Common myeloid progenitor, CD34-positive (primary cell): Measurements from ENCODE around the gene METAP1.
A peak's percentile ranks its signal among the peaks of the same experiment; 100 is the strongest.
"Not testable (repeated sequence)": the region's sequence is repeated elsewhere in the genome, so short reads cannot be mapped to it uniquely, and the experiment has no call there.

ENCODE experiments used
- CTCF ChIA-PET: fragments of 350-600 bp; sonication (Branson Sonifier 250); formaldehyde crosslinking; loops from one replicate; lab custom pipeline; 2021; ENCODE audit warnings: antibody characterized with exemption; lab: Charles Lee
- POLR2A ChIA-PET: fragments of 350-600 bp; sonication (Branson Sonifier 250); formaldehyde crosslinking; loops from one replicate; lab custom pipeline; 2021; ENCODE audit warnings: antibody characterized with exemption; lab: Charles Lee
- DNase-seq, 3 donors: peaks; one replicate each; pipeline versions ENCODE4 v3.0.0 to v3.0.0-alpha.2; 2013
- H3K27ac ChIP-seq, 2 experiments: 1 replicate in 1 of 2; 2 replicates in 1 of 2; pipeline ENCODE4 v1.7.0; 2013; ENCODE audit warnings: inconsistent platforms in 2 of 2, low read length in 2 of 2, mild to moderate bottlenecking in 2 of 2, low read depth in 1 of 2, moderate library complexity in 1 of 2; ENCODE audit not compliant: severe bottlenecking in 2 of 2, insufficient read depth in 1 of 2, poor library complexity in 1 of 2
- H3K27me3 ChIP-seq, 5 experiments: replicated peaks in 2 of 5; 1 replicate in 3 of 5; 2 replicates in 2 of 5; pipeline versions ENCODE4 v1.6.1 to v1.7.0; 2013; ENCODE audit warnings: low read length in 4 of 5, mild to moderate bottlenecking in 2 of 5, moderate library complexity in 2 of 5, inconsistent platforms in 1 of 5; ENCODE audit not compliant: insufficient read depth in 5 of 5, control insufficient read depth in 4 of 5
- H3K36me3 ChIP-seq, 4 experiments: 1 replicate in 2 of 4; 2 replicates in 2 of 4; pipeline versions ENCODE4 v1.6.1 to v1.7.0; 2013; ENCODE audit warnings: low read length in 3 of 4, control low read depth in 1 of 4, mild to moderate bottlenecking in 1 of 4; ENCODE audit not compliant: control insufficient read depth in 4 of 4, insufficient read depth in 4 of 4
- H3K4me1 ChIP-seq, 4 experiments: 1 replicate in 3 of 4; 2 replicates in 1 of 4; pipeline versions ENCODE4 v1.6.1 to v1.7.1; 2013; ENCODE audit warnings: low read length in 3 of 4, mild to moderate bottlenecking in 3 of 4, control low read depth in 1 of 4, inconsistent platforms in 1 of 4, moderate library complexity in 1 of 4; ENCODE audit not compliant: control insufficient read depth in 4 of 4, insufficient read depth in 4 of 4; ENCODE audit errors: control extremely low read depth in 1 of 4
- H3K4me3 ChIP-seq, 7 experiments: 1 replicate in 4 of 7; 2 replicates in 3 of 7; pipeline versions ENCODE4 v1.5.1 to v1.7.0; 2013; ENCODE audit warnings: mild to moderate bottlenecking in 7 of 7, low read length in 6 of 7, moderate library complexity in 6 of 7, inconsistent platforms in 2 of 7, low read depth in 2 of 7, control low read depth in 1 of 7; ENCODE audit not compliant: insufficient read depth in 4 of 7, control insufficient read depth in 1 of 7; ENCODE audit errors: extremely low read depth in 1 of 7
- H3K9me3 ChIP-seq, 5 experiments: 1 replicate in 4 of 5; 2 replicates in 1 of 5; pipeline versions ENCODE4 v1.6.1 to v1.7.1; 2013; ENCODE audit warnings: low read length in 4 of 5, mild to moderate bottlenecking in 2 of 5, inconsistent platforms in 1 of 5, low read depth in 1 of 5, moderate library complexity in 1 of 5; ENCODE audit not compliant: control insufficient read depth in 4 of 5, insufficient read depth in 2 of 5; ENCODE audit errors: control extremely low read depth in 1 of 5
- WGBS: methylation state at CpG from one replicate; pipeline ENCODE4 v1.1.5; 2013; ENCODE audit not compliant: insufficient coverage; 5-methylcytosine and 5-hydroxymethylcytosine counted together

Gene METAP1

DNA sequence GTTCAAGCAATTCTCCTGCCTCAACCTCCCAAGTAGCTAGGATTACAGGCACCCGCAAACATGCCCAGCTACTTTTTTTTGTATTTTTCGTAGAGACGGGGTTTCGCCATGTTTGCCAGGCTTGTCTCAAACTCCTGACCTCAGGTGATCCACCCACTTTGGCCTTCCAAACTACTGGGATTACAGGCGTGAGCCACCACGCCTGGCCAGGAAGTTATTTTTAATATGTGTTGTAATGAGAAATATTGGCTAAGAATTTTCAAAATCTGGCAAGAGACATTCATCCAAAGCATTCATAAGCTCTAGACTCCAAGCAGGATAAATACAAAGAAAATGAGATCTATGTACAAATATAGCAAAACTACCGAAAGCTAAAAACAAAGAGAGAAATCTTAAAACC is 18.0 kb upstream of the METAP1 start:
- WGBS = 100% methylated on average over 3 of the region's 7 CpGs
- Histone ChIP-seq H3K27me3 (no peaks in the 10 kb centered on the region), H3K4me3 (no peak overlapping the region), H3K36me3 (no peaks in the 10 kb centered on the region), H3K4me1 (no peaks in the 10 kb centered on the region), H3K9me3 (no peaks in the 10 kb centered on the region), H3K27ac (no peak overlapping the region)
- no peak for DNase-seq
- CTCF ChIA-PET = interaction anchor here (1.3 to 2.0 kb wide), 2 partner anchors 17 to 35 kb away, joined by 4 to 5 read pairs; no protein-coding TSS in a partner anchor
- POLR2A ChIA-PET = no interaction called here

DNA sequence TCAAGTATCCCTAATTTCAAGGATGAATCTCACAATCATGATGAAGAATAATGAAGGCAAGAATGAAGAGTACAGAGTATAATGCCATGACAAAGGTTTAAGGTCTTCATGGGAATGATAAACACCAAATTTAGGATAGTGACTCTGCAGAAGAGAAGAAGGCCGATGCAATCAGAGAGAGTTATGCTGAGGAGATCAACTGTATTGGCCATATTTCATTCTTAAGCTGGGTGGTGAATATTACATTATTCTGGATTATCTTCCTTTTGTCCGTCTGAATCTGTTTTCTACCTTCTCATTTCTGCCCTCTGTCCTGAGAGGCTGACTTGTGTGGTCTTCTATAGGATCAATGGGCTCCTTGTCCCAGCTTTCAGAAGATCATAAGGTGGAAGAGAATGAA is 7.8 kb upstream of the METAP1 start:
- ChIA-PET CTCF (no interaction called here), POLR2A (no interaction called here)
- WGBS = 100% methylated on average over 1 of the region's 2 CpGs

GRCh38 chr4:98992835-98993234 is 2.7 kb upstream of the METAP1 start:
- 100% methylated on average over 2 of the region's 2 CpGs for WGBS
- POLR2A ChIA-PET = not testable (repeated sequence)

More for the DNA sequence above, 7.8 kb upstream of the METAP1 start:
- Histone ChIP-seq H3K4me3 (no peak overlapping the region), H3K4me1 (no peaks in the 10 kb centered on the region), H3K27ac (no peak overlapping the region), H3K9me3 (peaks cover 0 to 3% (median 0%) of the 10 kb centered on the region in 5 experiments), H3K27me3 (no peaks in the 10 kb centered on the region), H3K36me3 (no peaks in the 10 kb centered on the region)
- DNase-seq = no peak

GRCh38 chr4:98993419-98994071 is 2.0 kb upstream of the METAP1 start:
- POLR2A ChIA-PET = no interaction called here
- WGBS = 95% methylated on average over 35 of the region's 39 CpGs
- H3K4me1 ChIP-seq = peaks cover 4 to 22% (median 10%) of the 10 kb centered on the region in 4 experiments
- no peaks in the 10 kb centered on the region for H3K9me3 ChIP-seq
- CTCF ChIA-PET = interaction anchor here (0.9 to 11.2 kb wide), 8 partner anchors 16 to 470 kb away, joined by 3 to 127 read pairs (median 4); no protein-coding TSS in a partner anchor
- no peak overlapping the region for H3K4me3 ChIP-seq
- no peaks in the 10 kb centered on the region for H3K27me3 ChIP-seq
- DNase-seq = no peak
- H3K36me3 ChIP-seq = no peaks in the 10 kb centered on the region
- no peak overlapping the region for H3K27ac ChIP-seq

More at GRCh38 chr4:98992835-98993234, 2.7 kb upstream of the METAP1 start:
- peaks cover 4 to 22% (median 10%) of the 10 kb centered on the region in 4 experiments for H3K4me1 ChIP-seq
- H3K4me3 ChIP-seq, DNase-seq, H3K27ac ChIP-seq, H3K36me3 ChIP-seq, H3K9me3 ChIP-seq, H3K27me3 ChIP-seq: not testable (repeated sequence)
- CTCF ChIA-PET = interaction anchor here (0.7 to 11.2 kb wide), 4 partner anchors 13 to 413 kb away, joined by 3 to 127 read pairs (median 4); no protein-coding TSS in a partner anchor

- Histone ChIP-seq H3K4me3 (peak overlapping the region; percentile 32 to 87 (median 72)), H3K27me3 (no peaks in the 10 kb centered on the region), H3K9me3 (no peaks in the 10 kb centered on the region), H3K36me3 (no peaks in the 10 kb centered on the region), H3K27ac (peak overlapping the region; percentile 67 to 86), H3K4me1 (peaks cover 4 to 22% (median 10%) of the 10 kb centered on the region in 4 experiments)
- POLR2A ChIA-PET = interaction anchor here (0.7 to 2.0 kb wide), 3 partner anchors 49 to 94 kb away, joined by 3 to 8 read pairs (median 4); partner anchors contain the start of genes ADH5 and EIF4E
- WGBS = 54% methylated on average over 10 of the region's 17 CpGs
- CTCF ChIA-PET = interaction anchor here (0.7 to 11.2 kb wide), 24 partner anchors 9 to 843 kb away, joined by 3 to 127 read pairs (median 4); no protein-coding TSS in a partner anchor
- no peak for DNase-seq
Observed at GRCh38 chr4:98994474-98995182, 893 bp upstream of the METAP1 start.

DNA sequence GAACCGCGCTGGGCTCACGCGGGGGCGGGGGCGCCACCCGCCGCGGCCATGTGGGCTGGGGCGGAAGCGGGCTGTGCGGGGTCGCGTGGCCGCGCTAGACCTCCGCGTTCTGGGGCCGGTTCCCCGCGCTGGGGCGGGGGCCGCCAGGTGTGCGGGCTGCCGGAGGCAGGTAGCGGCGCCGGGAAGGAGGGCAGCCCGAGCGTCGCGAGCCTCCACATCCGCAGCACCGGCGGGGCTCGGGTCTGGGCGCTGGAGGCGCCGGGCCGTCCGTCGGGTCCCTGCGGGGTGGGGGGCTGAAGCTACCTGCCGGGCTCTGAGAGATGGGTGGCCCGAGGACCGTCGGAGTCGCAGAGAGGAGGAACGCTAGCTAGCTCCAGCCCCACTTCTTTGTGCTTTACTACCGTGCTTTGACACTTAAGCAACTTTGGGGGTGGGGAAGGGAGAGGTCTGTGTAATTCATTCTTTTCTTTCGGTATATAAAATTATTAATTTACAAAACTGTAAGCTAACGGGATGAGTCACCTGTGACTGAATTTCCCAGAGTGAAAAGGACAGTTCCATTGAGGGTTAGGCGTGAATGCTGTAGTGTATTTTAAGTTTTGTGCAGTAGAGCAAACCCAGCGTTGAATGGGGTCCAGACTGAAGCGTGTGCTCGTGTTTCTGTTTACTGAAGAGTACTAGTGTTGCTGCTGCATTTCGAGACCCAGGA is 689 bp downstream of the METAP1 start:
- ChIA-PET CTCF (interaction anchor here (1.0 to 11.2 kb wide), 8 partner anchors 8 to 76 kb away, joined by 3 to 127 read pairs (median 5); no protein-coding TSS in a partner anchor), POLR2A (interaction anchor here (1.0 to 2.0 kb wide), 2 partner anchors 47 to 67 kb away, joined by 3 to 8 read pairs; partner anchors contain the start of gene EIF4E)
- Histone ChIP-seq H3K9me3 (no peaks in the 10 kb centered on the region), H3K36me3 (peaks cover 0 to 5% (median 1%) of the 10 kb centered on the region in 4 experiments), H3K27ac (peak overlapping the region; percentile 40 to 74), H3K4me1 (peaks cover 4 to 22% (median 10%) of the 10 kb centered on the region in 4 experiments), H3K27me3 (no peaks in the 10 kb centered on the region), H3K4me3 (peak overlapping the region; percentile 81 to 97 (median 92))
- DNase-seq = peak; percentile 10 to 60 (median 46)
- WGBS = 1% methylated on average over 50 of the region's 57 CpGs
